ENCODE results near the gene TRIM46.
"Not testable (repeated sequence)": the region's sequence is repeated elsewhere in the genome, so short reads cannot be mapped to it uniquely, and the experiment has no call there.

TRIM46 gene

DNA sequence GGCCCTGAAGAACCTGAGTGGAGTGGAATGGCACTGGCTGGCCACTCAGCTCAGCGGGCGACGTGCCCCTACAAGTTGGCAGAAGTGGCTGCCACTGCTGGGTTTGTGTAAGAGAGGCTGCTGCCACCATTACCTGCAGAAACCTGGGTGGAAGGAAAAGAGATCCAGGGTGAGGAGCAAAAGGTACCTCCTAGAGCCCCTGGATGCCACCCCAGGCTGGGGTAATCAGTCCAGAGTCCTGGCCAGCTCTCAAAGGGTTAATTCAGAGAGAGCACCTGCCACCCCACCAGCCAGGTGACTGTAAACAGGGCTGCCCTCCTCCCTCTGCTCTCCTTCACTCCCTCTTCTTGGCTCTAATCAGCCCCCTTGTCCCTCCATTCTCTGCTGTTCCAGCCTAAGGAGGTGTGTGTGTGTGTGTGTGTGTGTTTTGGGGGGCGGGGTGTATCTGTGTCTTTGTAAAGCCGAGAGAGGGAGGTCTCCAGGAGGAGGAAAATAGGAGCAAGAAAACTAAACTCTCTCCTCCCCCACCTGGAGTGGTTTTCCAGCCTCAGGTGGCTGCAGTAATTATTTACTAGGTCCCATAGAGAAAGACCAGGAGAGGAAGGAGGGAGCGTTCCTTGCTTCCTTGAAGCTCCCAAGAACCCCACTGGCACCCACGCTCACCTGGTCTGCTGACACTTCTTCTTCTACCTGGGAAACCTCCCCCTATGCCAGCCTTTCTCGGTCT, 12.6 kb downstream of the TRIM46 start:
- DNase-seq (ENCODE audit: low spot score): no peak

DNA sequence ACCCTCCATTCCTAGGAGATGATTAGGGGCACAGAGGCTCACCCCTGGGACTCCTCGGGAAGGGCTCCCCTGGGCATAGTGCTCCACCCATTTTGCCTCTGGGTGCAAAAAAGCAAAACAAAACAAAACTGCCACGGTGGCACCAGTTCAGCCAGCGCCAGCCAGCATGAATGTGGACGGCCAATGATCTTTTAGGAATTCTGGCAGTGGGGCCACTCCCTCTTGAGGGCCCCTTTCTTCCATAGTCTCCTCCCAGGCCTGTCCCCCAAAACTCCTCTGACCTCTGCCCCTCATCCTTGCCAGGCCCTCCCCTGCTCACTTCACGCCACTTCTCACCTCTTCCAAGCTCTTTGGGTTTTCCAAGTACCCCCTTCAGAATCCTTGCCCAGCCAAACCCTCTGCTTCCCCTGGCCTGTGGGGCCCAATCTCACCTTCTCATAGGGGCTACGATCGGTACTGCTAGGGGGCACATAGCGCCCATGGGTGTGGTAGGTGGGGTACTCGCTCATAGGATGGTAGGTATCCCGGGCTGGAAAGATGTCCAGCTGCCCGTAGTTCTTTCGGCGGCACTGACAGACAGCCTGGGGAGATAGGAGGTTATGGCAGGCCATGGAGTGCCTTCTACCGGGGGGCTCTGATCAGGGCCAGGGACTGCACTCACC, 13.3 kb downstream of the TRIM46 start:
- no peak for DNase-seq (ENCODE audit: low spot score)

DNA sequence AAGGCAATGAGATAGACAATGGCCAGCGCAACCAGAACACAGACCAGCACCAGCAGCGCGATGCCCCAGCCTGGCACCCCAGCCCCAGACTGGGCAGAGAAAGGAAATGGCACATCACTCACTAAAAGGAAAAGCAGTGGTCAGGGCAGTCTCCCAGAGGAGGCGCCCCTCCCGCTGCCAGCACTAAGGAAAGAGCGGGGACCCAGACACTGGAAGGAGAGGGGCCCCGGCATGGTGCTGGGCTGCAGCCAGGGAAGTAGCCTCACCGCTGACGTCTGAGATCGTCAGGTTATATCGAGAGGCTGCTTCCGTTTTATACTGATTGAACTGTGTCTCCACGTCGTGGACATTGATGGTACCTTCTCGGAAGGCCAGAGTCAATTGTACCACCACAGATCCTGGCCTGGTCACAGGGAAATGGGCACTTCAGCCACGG, 13.8 kb downstream of the TRIM46 start:
- DNase-seq (ENCODE audit: low spot score): no peak

DNA sequence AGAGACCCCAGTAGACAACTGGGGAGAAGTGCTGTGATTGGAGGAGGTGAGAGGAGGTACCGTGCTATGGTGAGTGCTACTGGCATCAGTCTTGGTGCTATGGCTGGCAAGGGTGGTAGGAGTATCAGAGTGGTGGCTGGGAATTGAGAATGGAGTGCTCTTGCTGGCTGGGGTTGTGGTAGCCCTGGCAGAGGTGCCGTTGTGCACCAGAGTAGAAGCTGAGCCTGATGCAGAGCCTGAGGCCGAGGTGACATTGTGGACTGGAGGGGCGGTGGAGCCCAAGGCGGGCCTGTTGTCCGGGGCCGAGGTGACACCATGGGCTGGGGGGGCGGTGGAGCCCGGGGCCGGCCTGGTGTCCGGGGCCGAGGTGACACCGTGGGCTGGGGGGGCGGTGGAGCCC, 14.6 kb downstream of the TRIM46 start:
- no peak for DNase-seq (ENCODE audit: low spot score)

DNA sequence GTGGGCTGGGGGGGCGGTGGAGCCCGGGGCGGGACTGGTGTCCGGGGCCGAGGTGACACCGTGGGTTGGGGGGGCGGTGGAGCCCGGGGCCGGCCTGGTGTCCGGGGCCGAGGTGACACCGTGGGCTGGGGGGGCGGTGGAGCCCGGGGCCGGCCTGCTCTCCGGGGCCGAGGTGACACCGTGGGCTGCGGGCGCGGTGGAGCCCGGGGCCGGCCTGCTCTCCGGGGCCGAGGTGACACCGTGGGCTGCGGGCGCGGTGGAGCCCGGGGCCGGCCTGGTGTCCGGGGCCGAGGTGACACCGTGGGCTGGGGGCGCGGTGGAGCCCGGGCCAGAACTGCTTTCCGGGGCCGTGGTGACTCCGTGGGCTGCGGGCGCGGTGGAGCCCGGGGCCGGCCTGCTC, 16.3 kb downstream of the TRIM46 start:
- not testable (repeated sequence) for DNase-seq (ENCODE audit: low spot score)

DNA sequence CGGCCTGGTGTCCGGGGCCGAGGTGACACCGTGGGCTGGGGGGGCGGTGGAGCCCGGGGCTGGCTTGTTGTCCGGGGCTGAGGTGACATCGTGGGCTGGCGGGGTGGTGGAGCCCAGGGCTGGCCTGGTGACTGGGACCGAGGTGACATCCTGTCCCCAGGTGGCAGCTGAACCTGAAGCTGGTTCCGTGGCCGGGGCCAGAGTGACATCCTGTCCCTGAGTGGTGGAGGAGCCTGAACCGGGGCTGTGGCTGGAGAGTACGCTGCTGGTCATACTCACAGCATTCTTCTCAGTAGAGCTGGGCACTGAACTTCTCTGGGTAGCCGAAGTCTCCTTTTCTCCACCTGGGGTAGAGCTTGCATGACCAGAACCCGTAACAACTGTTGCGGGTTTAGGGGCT, 18.3 kb downstream of the TRIM46 start:
- no peak for DNase-seq (ENCODE audit: low spot score)

DNA sequence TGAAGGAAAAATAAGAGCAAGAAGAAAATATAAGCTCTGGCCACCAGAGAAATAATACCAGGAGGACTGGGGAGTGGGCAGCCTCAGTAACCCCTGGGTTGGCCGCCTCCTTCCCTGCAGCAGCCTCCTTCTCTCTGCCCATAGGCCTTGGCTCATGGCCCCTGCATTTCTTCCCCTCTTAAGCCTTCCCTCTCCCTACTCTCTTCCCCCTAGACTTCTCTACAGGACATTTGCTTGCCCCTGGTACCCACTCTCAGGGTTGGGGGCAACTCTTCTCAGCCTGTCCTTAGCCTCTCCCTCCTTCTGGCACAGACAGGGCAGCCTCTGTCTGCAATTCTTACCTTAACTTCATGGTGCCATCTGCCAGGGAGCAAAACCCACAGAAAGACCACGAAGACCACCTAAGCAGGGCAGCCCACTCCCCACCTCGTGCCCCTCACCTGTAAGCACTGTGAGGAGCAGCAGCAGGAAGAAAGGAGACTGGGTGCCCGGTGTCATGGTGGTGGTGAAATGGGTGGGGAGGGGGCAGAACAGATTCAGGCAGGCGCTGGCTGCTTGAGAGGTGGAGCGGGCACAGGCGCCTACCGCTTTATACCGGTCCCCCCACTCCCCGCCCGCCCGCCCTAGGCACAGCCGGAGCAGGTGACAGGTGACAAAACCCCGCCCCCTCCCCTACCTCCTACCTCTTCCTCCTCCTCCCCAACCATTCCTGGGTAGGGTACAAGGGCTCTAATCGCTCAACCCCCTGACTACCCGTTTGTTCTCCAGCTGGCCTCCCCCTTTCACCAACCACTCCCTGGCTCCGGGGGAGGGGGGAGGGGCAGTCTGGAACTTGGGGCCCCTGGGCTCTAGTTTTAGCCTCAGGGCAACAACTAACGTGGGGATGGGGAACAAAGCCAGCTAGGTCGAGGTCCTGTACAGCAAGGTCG, 19.0 kb downstream of the TRIM46 start:
- no peak for DNase-seq (ENCODE audit: low spot score)

DNA sequence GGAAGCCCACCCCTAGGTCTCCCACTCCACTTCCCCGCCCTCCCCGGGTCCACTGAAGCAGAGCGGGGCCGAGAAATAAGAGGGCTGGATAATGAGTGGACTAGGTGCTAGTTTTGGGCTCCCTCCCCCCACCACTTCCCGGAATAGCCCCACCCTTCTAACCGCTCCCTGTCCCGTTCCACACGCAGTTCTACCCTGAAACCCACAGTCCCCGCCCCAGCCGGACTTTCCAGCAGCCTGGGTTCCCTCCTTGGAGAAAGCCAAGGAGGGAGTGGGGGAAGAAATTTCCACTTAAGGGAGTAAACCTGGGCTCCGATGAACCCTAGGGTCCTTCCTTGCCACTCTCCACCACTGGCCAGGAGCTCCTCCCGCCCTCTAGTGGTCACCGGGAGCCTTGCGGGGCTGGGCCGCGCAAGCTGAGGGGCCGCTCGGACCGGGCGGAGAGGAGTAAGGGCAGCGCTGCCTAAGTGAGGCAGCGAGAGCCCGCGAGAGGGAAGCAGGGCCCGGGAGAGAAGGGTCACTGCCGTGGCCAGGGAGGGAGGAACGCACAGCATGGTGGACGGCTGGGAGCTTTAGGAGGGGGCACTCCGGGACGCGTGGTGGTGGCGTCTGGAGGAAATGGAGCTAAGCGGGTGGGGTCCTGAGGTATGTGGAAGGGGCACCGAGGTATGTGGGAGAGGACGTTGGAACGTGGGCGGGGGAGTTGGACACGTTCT, 19.8 kb downstream of the TRIM46 start:
- DNase-seq (ENCODE audit: low spot score): peak; percentile 80

DNA sequence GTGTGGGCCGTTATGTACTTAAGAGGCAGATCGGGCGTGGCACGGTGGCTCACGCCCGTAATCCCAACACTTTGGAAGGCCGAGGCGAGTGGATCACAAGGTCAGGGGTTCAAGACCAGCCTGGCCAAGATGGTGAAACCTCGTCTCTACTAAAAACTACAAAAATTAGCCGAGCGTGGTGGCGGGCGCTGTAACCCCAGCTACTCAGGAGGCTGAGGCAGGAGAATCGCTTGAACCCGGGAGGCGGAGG, 20.3 kb downstream of the TRIM46 start:
- not testable (repeated sequence) for DNase-seq (ENCODE audit: low spot score)

DNA sequence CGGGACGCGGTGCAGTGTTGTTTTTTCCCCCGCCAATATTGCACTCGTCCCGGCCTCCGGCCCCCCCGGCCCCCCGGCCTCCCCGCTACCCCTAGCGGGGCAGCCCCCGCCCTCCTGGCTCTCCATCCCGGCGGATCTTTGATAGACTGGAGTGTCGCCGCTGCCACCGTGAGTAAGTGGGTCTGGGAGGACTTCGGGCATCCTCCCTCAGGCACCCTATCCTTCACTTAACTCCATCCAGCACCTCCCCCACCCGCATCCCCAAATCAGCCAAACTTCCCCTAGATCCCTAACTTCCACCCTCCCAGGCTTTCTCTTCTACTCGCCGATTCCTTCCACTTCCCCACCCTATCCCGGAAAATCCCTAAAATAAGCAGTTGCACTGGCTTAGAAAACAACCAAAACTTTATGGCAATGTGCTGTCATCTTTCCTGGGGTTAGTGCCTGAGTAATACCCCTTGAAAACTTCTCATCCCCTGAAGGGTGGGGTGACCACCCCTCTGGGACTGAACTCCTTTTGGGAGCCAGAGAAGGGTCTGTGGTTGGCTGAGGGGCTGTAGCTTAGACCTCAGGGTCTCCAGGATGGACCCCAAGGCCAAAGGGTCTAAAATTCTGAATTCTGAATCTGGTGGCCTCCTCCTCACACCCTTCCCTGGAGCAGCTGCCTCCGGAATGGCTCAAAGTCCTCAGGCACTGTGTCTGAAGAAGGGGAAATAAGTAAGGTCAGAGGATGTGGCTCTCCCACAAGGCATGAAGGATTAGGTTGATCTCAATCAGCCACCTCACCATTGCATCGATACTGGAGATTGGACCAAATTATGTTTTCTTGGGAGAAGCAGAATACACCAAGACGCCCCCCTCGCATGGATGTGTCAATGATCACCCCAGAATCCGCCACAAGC, 21.8 kb downstream of the TRIM46 start:
- no peak for DNase-seq (ENCODE audit: low spot score)

DNA sequence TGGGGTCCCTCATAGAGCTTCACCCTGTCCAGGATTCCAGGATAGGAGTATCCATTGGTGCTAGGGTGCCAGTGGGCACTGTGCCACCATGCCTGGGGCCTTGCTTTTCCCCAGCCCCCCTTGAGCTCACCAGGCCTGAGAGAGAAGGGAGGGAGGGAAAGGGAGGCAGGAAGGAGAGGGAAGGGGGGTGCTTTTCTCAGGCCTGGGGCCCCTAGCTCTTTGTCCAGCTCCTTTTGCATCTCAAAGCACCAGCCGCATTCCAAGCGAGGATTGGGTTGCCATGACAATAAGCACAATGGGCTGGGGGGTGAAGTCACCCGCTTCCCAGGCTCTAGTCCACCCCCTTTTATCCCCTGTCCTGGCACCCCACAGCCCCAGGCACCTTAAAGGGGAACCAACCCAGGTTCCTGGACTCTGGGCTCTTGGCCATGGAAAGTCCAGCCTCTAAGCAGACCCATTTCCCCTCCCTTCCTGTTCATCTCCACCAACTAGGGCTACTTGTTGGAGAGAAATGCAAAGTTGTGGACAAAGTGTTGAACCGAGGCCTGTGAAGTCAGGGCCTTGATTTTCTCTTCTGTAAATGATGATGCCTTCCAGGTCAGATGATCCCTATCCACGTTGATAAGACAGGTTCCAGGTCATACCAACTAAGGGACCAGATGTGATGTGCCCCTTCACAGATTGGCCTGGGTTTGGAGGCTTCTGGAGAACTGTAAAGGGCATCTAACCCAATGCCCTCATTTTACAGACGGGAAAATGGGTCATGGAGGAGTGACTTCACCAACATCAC, 22.6 kb downstream of the TRIM46 start:
- DNase-seq (ENCODE audit: low spot score): peak; percentile 79

DNA sequence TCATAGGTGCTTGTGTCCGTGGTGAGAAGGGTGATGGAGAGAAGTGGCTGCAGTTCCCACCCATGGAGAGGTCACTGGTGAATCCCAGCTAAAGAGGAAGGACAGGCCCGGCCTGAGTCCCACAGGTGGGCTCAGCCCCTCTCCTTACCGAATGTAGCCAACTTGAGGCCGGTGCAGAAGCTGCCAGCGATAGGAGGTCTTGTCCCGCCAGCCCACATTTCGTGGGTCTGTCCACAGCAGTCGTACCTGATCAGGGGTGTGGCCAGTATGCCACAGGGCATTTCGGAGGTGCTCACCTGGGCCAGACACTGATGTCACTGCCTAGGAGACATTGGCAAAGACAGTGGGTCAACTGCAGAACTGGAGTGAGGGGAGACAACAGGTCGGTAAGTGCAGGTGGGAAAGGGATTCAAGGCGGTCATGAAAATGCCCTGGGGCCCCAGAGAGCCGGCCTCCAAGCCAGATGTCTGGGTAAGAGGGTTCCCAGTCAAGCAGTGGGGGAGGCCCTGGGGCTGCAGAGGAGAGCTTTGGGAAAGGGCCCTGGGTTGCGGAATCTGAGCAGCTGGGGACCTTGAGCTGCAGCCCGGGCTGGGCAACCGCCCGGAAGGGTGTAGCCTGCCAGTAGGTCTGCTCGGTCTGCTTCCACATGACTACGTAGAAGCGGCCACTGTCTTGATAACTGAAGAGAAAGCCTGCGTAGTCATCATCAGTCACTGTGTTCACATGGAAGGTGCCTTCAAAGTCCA, 23.4 kb downstream of the TRIM46 start:
- DNase-seq (ENCODE audit: low spot score): no peak

DNA sequence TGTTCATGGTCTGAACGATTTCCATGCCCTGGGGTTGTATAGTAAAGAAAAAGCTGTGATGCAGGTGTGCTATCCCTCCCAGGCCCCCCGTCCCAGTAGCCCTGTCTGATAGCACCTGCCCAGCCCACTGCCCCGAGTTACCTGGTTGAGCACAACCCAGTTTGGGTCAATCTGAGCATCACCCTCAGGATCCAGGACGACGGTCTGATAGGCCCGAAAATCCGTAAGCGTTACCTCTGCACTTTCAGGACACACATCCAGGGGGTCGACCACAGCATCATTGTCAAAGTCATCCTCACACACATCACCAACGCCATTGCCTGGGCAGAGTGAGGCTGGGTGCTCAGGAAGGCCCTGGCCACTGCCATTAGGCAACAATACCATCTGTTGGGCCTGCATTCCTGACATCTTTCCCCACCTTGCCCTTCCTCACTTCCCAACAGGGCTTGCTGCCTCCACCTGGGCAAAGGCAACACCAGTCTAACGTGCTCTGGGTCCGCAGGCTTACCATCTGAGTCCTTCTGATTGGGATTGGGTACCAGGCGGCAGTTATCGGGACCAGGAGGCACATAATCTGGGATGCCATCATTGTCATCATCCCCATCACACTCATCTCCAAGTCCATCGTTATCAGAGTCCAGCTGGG, 24.4 kb downstream of the TRIM46 start:
- no peak for DNase-seq (ENCODE audit: low spot score)

DNA sequence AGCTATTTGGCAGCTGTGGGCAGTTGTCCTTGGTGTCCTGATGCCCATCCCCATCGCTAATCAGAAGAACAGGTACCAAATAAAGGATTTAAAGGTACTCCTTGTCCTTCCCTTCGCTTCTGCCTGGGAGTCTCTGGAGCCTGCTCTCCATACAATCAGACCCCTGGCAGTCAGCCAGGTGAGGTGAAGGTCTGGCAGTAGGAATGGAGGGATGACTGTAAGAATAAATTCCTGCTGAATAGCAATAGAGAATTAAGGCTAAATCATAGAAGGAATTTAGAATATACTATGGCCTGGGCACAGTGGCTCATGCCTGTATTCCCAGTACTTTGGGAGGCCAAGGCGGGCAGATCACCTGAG, 24.9 kb downstream of the TRIM46 start:
- DNase-seq (ENCODE audit: low spot score): no peak

DNA sequence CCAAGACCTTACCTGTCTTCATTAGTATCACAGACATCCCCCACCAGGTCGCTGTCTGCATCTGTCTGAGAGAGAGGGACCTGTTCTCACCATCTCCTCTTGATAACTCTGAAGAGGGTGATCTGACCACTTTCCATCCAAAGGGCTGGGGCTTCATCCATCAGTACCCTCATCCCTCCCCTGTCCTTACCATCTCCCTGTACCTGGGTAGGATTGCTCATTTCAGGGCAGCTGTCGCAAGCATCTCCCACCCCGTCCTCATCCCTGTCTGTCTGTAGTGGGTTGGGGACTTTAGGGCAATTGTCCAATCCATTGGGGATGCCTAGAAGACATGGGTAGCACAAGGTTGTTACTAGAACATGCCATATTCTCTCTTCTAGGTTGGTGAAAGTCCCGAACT, 26.1 kb downstream of the TRIM46 start:
- DNase-seq (ENCODE audit: low spot score): no peak

DNA sequence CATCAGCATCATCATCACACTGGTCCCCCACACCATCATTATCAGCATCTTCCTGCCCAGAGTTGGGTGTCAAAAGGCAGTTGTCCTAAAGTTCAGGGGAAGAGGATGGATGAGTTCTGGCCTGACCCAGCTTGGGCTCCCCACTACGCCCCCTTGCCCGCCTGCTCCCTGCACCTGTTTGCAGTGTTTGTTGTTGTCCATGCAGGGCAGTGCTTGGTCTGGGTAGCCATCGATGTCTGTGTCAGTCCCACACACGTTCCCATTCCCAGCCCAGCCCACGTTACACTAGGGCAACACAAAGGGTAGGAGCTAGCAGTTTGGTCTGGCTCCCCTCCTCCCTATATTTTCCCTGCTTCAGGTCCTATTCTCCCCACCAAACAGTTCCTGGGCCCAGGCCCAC, 27.3 kb downstream of the TRIM46 start:
- DNase-seq (ENCODE audit: low spot score): no peak

DNA sequence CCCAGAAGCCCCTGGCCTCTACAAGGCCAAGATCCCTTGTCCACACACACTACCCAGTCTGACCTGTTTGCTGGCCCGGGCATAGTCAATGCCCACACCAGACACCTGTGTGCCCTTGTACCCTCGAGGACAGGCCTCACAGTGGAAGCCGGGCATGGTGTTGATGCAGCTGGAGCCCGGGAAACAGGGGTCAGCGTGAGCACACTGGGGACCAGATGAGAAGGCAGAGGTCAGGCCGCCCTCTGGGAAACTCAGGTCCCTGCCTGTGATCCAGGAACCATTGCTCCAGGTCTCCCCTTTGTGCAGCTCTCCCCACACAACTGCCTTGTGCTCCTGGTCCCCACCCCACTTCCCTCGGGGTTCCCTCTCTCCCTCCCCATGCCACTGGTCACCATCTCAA, 28.5 kb downstream of the TRIM46 start:
- DNase-seq (ENCODE audit: low spot score): no peak

DNA sequence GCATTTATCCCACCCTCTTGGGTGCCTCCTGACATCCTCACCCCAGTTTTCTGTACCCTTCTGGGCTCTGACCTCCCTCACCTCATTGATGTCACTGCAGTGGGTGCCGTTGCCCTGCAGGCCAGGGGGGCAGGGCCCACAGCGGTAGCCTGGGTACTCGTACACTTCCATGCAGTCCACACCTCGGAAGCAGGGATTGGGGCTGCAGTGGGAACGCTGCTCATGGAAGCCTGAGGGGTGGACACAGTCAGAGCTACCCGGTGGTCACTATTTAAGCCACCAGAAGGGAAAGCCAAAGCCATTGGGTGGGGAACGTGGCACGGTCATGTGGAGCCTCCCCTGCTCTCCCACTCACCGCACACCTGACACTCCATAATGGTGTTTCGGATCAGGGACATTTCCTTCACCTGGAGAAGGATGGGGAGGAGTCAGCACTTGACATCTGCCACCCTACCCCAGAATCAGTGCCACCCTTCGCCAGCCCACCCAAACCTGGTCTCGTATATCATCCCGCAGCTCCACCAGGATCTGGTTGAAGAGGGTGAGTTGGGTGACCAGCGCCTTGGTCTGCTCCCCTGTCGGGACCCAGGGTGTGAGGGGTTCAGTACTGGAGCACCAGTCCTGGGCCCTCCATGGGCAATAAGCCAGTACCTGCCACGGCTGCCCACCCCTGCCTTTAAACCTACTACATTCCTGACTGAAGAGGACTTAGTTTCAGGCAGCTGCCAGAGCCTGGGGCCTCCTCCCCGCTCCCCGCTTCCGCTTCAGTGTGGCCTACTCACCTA, 29.3 kb downstream of the TRIM46 start:
- no peak for DNase-seq (ENCODE audit: low spot score)

DNA sequence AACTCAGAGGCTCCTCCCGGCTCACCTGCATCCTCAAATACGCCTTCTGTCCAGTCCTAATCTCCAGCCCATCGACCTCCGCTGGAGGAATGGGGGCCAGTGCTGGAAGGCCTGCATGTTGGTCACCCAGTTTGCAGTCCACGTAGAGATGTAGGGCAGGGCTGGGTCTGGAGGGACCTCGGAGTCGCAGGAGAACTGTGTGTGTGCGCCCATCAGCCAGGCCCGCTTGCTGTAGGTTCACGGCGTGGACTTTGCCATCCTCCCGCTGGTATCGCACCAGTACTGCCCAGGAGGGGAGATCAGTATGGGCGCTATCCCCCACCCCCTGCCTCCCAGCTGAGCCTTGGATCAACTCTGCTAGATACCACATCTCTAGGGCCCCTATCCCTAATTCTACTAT, 31.4 kb downstream of the TRIM46 start:
- DNase-seq (ENCODE audit: low spot score): no peak

All from Ammon's horn (tissue), 1 donor.